KBM-7 (cell line): ENCODE data around the gene DAB2.

Source experiments
- DNase-seq: peaks from one replicate; pipeline ENCODE4 v3.0.0-alpha.2; 2015
- in situ Hi-C: fragments of 300-500 bp; cut with MboI; formaldehyde crosslinking; loops from 2 replicates; pipeline ENCODE4 v1.14.3; 2020; ENCODE audit warnings: low sequenced_read_pairs, low pct_unique_long_range_greater_than_20kb, mixed read lengths

The DAB2 gene

GRCh38 chr5:39449591-39449990 is 24.8 kb upstream of the DAB2 start:
- in situ Hi-C loops: no loop called here
- DNase-seq: no peak

GRCh38 chr5:39448506-39449128 is 23.8 kb upstream of the DAB2 start:
- in situ Hi-C loops: no loop called here

GRCh38 chr5:39447968-39448367 is 23.2 kb upstream of the DAB2 start:
- in situ Hi-C loops: no loop called here
- no peak for DNase-seq

More at GRCh38 chr5:39448506-39449128, 23.8 kb upstream of the DAB2 start:
- no peak for DNase-seq

GRCh38 chr5:39447059-39447458 is 22.3 kb upstream of the DAB2 start:
- in situ Hi-C loops: no loop called here
- DNase-seq: no peak

- in situ Hi-C loops: no loop called here
- DNase-seq: no peak
Observed at GRCh38 chr5:39446231-39446630, 21.5 kb upstream of the DAB2 start.

- DNase-seq: no peak
- in situ Hi-C loops: no loop called here
Observed at GRCh38 chr5:39443911-39444310, 19.1 kb upstream of the DAB2 start.

GRCh38 chr5:39442991-39443390 is 18.2 kb upstream of the DAB2 start:
- DNase-seq: no peak
- in situ Hi-C loops: no loop called here

- no peak for DNase-seq
- in situ Hi-C loops: no loop called here
Observed at GRCh38 chr5:39441838-39442237, 17.1 kb upstream of the DAB2 start.

- DNase-seq: no peak
- in situ Hi-C loops: no loop called here
Observed at GRCh38 chr5:39440958-39441624, 16.3 kb upstream of the DAB2 start.

- in situ Hi-C loops: no loop called here
- no peak for DNase-seq
Observed at GRCh38 chr5:39440192-39440957, 15.6 kb upstream of the DAB2 start.

GRCh38 chr5:39439582-39440162 is 14.9 kb upstream of the DAB2 start:
- in situ Hi-C loops: no loop called here
- DNase-seq: no peak

GRCh38 chr5:39437467-39437866 is 12.7 kb upstream of the DAB2 start:
- no peak for DNase-seq
- in situ Hi-C loops: no loop called here

GRCh38 chr5:39433848-39434247 is 9.1 kb upstream of the DAB2 start:
- in situ Hi-C loops: no loop called here
- DNase-seq: no peak

- no peak for DNase-seq
- in situ Hi-C loops: no loop called here
Observed at GRCh38 chr5:39432696-39433530, 8.1 kb upstream of the DAB2 start.

GRCh38 chr5:39430461-39430860 is 5.7 kb upstream of the DAB2 start:
- no peak for DNase-seq
- in situ Hi-C loops: no loop called here

GRCh38 chr5:39428640-39429039 is 3.9 kb upstream of the DAB2 start:
- no peak for DNase-seq
- in situ Hi-C loops: no loop called here

GRCh38 chr5:39427633-39428032 is 2.9 kb upstream of the DAB2 start:
- no peak for DNase-seq
- in situ Hi-C loops: no loop called here

- in situ Hi-C loops: no loop called here
- DNase-seq: no peak
Observed at GRCh38 chr5:39427229-39427628, 2.4 kb upstream of the DAB2 start.

GRCh38 chr5:39426746-39427105 is 1.9 kb upstream of the DAB2 start:
- no peak for DNase-seq
- in situ Hi-C loops: no loop called here
